Endometrium (tissue), 2 donors: ENCODE measurements around the gene PTPRG.

Experiments used
- FAIRE-seq: peaks from 2 replicates; lab custom pipeline; 2012; peaks lifted over from hg19 to GRCh38; lab: Jason Lieb, UNC
- donor health status: control.
- donor health status: control.

Gene PTPRG

GRCh38 chr3:61768284-61769037 is 207.1 kb downstream of the PTPRG start:
- FAIRE-seq, result no peak

DNA sequence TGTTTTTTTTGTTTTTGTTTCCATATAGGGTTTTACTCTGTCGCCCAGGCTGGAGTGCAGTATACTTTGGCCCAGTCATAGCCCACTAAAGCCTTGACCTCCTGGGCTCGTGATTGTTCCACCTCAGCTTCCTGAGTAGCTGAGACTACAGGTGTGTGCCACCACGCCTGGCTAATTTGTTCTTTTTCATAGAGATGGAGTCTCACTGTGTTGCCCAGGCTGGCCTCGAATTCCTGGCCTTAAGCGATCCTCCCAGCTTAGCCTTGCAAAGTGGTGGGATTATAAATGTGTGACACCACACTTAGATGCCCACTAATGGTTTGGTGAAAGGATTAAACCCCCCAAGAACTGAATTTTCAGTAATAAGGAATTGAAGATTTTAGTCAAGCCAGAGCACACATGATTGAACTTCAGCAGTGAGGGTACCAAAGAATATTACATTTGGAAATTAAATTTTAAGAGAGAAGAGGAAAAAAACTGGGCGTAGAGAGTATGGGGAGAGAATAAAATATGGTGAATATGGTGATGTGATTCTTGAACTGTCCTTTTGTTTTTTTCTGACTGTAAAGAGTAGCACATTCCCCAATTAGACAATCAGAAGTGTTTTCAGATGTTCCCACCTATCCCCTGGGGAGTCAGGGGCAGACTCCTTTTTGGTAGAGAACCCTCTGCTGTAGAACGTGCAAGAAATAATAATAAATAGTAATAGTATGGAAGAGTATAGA is 208.1 kb downstream of the PTPRG start:
- FAIRE-seq, result no peak

GRCh38 chr3:61771976-61772375 is 210.6 kb downstream of the PTPRG start:
- FAIRE-seq, result no peak

DNA sequence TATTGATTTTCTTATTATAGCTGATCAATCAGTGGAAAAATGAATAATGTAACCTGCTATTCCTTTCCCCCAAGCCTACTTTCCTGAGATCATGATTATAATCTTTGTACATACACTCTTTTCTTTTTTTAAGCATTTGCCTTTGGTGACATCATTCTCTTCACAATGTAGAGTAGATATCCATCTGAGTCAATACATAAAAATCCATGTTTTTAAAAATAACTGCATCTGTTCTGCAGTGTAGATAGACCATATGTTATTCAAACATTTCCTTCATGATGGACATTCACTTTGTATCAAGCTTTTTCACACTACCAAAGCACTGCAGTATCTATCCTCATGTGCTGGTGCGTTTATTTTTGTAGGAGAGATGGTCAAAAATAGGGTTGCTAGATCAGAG is 211.1 kb downstream of the PTPRG start:
- FAIRE-seq, result no peak

DNA sequence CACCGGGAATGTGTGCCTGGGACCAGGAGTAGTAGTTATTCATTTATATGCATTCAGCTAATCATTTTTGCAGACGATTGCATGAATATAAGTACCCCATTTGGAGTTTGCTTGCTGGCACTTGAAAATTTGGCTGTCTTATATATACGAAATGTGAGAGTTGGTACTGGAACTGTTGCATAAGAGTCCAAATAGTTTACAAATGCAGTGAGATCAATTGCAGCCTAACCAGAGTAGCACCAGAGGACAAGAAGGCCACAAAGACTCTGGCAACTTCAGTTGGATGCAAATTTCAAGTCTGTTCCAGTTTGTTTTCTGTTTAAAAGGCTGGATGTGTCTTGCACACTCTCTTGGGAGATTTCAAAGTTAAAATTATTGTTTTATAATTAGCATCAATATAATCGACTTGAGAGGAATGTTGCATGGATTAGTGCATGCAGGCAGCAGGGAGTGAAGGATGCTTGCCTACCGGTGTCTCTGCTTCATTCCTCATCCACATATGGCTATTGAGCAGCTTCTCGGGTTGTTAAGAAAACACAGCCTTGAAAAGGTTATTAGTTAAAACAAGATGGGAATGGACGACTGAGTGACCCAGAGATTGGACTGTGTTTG is 213.0 kb downstream of the PTPRG start:
- no peak for FAIRE-seq

DNA sequence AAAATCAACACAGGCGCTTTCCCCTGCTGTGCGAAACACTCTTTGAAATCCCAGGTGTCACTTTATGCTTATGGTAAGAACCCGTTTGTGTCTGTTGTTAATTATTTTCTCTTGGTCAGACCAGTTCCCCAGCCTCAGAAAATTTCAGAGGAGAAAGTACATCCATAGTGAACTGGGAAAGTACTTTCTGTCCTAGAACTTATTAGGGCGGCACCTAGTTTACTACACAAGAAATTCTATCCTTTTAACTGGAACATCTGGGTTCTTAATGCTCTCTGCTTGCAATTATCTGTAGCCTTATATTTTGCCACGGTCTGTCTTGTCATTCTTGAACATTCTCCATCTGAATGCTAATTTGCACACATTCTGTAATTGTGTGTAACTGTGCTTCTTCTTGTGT is 215.0 kb downstream of the PTPRG start:
- FAIRE-seq, result peak; percentile 12

DNA sequence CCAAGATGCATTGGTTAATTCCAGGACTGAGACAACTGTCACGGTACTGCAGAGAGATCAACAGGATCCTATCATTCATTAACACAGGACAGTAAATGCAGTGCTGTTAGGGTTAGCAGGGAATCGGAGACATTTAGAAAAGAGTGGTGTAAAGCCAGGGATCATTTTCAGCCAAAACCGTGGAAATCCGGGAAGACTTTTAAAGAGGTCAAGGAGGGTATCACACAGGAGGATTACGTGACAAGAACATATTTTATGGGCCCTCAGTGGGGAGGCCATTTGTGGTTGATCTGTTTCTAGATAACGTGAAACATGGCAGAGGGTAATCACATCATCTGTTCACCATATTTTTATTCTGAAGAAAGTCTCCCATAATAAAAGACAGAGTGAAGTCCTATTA is 216.1 kb downstream of the PTPRG start:
- no peak for FAIRE-seq

DNA sequence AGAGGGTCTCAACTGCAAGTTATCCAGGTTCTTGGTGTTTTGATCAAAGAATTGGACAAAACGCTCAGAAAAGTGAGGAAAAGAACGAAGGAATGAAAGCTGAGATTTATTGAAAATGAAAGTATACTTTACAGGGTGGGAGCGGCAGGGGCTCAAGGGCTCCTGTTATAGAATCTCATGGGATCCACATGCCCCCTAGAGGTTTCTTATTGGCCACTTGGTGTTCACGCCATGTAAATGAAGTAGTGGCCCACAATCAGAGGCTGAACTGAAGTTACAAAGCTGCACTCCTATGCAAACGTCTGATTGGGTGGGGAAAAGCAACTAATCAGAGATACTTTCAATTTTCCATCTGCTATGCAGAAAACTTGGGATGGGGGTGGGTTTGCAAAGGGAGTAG is 216.7 kb downstream of the PTPRG start:
- no peak for FAIRE-seq

GRCh38 chr3:61780016-61780415 is 218.6 kb downstream of the PTPRG start:
- FAIRE-seq, result no peak

DNA sequence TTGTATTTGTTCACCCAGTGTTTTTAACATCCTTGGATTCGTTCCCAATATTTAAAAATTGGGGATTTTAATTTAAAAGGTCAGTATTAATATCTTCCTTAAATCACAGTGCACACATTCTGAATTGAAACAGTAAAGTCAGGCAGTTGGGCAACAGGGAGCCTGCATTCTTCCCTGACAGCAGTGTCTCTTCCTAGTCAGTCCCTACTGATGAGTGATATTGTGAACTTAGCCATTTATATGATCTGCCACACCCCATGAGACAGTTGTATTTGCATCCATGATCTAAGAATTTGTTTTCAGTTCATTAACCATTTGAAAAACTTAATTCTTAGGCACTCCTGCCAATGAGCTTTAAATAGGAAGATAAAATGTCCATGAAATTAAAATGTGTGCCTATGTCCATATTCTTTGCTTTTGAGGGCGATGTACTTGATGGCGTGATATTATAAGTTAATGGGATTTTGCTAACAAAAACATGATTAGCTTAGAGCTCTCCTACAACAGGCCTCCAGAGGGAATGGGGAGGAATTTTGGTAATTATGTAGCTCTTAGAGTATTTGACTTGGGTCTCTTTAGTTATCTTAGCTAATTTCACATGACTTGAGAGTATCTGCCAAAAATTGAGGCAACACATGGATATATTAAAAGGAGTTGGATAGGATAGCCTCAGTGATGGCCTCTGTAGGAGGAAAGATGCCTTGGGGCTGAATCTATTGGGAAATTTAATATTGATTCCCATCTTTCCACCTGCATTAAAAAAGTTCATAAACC is 219.3 kb downstream of the PTPRG start:
- no peak for FAIRE-seq

- FAIRE-seq, result no peak
Measured at GRCh38 chr3:61783993-61784718, 222.8 kb downstream of the PTPRG start.

GRCh38 chr3:61788623-61789507 is 227.5 kb downstream of the PTPRG start:
- no peak for FAIRE-seq

GRCh38 chr3:61789861-61790260 is 228.5 kb downstream of the PTPRG start:
- no peak for FAIRE-seq

GRCh38 chr3:61790411-61790810 is 229.0 kb downstream of the PTPRG start:
- no peak for FAIRE-seq

DNA sequence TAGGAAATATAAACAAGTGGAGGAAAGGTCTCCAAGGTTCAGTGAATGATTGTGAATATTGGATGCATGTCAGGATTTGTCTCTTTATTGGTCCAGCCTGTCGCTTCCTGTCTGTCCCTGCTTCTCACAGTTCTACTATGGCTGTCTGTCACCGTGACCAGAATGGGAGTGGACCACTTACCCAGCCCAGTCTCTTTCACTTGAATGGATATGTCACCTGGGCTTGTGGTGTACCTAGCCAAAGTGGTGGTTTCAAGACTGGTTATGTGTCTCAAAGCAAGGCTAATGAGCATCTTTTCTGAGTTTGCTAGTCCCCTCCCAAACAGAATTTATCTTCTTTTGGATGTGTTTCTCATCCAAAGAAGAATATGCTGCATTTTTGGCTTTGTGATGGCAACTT is 231.7 kb downstream of the PTPRG start:
- no peak for FAIRE-seq

DNA sequence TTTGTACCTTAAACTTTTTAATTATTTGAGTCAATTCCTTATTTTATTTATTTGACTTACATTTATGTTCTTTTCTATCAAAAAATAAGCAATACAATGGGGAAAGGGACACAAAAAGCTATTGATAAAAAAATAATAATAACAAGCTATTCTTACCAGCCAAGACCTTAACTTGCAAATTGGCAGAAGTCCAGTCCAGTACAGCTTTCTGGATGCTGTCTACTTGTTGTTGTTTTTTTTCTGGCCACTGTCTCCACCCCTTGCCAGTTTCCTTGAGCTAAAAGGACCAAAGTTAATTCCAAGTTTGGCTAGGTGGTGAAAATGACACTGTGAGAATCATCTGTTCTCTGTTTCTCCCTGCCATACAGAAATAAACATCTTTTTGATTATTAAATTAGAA is 232.2 kb downstream of the PTPRG start:
- FAIRE-seq, result no peak

DNA sequence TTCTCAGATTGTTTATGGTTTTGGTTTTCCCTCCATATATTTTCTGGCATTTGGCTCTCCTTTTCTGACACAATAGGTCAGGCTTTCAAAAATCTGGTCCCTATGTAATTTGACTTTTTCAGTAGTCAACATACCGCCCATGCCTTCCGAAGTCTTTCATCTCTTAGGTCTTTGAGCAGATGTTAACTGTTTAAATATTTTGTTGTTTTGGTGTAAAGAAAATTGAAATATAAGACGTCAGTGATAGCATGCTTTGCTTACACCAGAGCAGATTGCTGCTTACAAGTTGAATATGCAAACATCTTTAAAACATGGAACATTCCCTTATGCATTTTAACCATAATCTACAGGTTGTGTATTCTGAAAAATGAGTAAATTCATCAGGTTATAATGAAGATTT is 233.0 kb downstream of the PTPRG start:
- FAIRE-seq, result peak; percentile 41

GRCh38 chr3:61794961-61795360 is 233.6 kb downstream of the PTPRG start:
- FAIRE-seq, result no peak

- no peak for FAIRE-seq
Measured at GRCh38 chr3:61796088-61796680, 234.8 kb downstream of the PTPRG start.

DNA sequence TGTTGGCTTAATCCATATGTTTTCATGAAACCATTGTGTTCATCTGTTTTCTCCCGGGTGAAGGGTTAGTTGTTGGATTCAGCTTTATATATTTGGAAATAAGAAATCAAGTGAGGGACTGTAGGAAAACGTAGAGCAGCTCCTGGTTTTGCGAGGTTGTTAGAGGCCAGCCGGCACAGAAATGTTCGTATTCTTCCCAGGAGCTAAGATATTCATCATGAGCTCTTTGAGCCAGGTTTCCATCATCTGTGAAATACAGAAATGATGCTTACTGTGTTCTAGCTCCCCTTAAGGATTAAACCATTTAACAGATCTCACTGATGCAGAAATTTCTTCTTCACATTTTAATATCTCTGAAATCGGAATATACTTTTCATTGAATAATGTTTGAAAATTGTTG is 235.5 kb downstream of the PTPRG start:
- FAIRE-seq, result no peak

DNA sequence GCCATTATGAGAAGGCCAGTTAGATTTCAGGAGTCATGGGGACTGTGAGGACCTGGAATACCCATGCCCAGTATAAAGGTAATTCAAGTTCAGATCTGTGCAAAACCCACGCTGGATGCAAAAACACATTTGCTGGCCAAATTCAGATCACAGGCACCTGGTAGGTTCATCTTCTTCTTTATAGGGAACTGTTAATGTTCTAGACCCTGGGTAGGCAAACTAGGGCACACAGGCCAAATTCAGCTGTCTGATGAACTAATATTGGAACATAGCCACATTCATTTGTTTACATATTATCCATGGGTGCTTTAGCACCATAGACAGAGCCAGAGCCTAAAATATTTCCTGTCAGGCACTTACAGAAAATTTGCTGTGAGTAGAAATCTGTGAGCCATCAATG is 241.4 kb downstream of the PTPRG start:
- no peak for FAIRE-seq
